Ishikawa (cell line): Measurements from ENCODE around the gene C1QC.

Experiments
- CEBPB ChIP-seq: IDR thresholded peaks from 2 replicates; pipeline ENCODE4 v1.6.1; 2012
- CREB1 ChIP-seq: IDR thresholded peaks from 2 replicates; pipeline ENCODE4 v1.6.1; 2012; ENCODE audit warnings: low read depth
- EGR1 ChIP-seq: IDR thresholded peaks from 2 replicates; pipeline ENCODE4 v1.6.1; 2012
- EP300 ChIP-seq: IDR thresholded peaks from 2 replicates; pipeline ENCODE4 v1.6.1; 2012; ENCODE audit warnings: borderline replicate concordance
- FOXM1 ChIP-seq: IDR thresholded peaks from 2 replicates; pipeline ENCODE4 v1.6.1; 2012; ENCODE audit warnings: low read depth, borderline replicate concordance
- NFIC ChIP-seq: IDR thresholded peaks from 2 replicates; pipeline ENCODE4 v1.6.1; 2012
- RAD21 ChIP-seq: IDR thresholded peaks from 2 replicates; pipeline ENCODE4 v1.6.1; 2012; ENCODE audit warnings: low read depth
- REST ChIP-seq: IDR thresholded peaks from 2 replicates; pipeline ENCODE4 v1.6.1; 2012; ENCODE audit warnings: low read depth, mild to moderate bottlenecking
- TAF1 ChIP-seq: IDR thresholded peaks from 2 replicates; pipeline ENCODE4 v1.6.1; 2012; ENCODE audit warnings: low read depth, mild to moderate bottlenecking
- TCF12 ChIP-seq: IDR thresholded peaks from 2 replicates; pipeline ENCODE4 v1.6.1; 2012; ENCODE audit warnings: low read depth
- TEAD4 ChIP-seq: IDR thresholded peaks from 2 replicates; pipeline ENCODE4 v1.6.1; 2012
- USF1 ChIP-seq: IDR thresholded peaks from 2 replicates; pipeline ENCODE4 v1.6.1; 2012
- YY1 ChIP-seq: IDR thresholded peaks from 2 replicates; pipeline ENCODE4 v1.6.1; 2012; ENCODE audit warnings: low read depth
- ZBTB7A ChIP-seq: IDR thresholded peaks from 2 replicates; pipeline ENCODE4 v1.6.1; 2012; ENCODE audit warnings: low read depth
- TF ChIP-seq, protein P1 (sequence below): IDR thresholded peaks from 2 replicates; pipeline ENCODE4 v1.6.1; 2012

C1QC gene

DNA sequence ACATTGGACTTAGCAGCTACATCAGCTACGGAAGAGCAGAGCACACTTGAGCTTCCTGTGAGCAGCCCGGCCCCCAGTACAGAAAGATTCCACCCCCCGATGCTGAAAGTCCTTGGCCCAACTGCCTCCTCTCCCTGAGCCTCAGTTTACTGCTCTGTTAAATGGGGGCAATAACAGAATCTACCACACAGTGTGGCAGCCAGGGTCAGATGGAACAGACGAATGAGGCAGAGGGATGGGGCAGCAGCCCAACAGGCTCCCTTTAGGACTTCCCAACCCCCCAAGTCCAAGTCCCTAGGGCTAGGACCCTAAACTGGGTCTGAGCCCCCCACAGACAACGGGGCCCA, 29.9 kb upstream of the C1QC start:
- TF ChIP-seq EP300, result no peak

DNA sequence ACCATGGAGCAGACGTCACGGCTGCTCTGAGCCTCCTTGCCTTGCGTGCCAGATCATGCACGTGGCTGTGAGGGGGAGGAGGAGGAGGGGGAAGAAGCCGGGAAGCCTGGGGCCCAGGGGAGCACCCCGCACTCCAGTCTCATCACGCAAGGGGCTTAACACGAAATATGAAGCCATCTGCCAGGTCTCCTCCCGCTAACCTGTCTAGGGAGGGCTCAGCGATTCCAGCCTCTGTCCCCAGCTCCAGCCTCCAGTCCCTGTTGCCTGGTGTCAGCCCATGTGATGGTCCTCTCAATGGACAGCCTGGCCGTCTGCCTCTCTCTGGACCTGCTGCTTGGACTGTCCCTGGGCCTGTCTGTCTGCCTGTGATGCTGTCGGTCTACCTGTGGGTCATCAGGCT, 29.5 kb upstream of the C1QC start:
- TF ChIP-seq ZBTB7A, result no peak
- no peak for TF ChIP-seq USF1
- no peak for TF ChIP-seq REST
- no peak for TF ChIP-seq TCF12
- no peak for TF ChIP-seq EGR1
- no peak for TF ChIP-seq EP300
- TF ChIP-seq, protein P1, sequence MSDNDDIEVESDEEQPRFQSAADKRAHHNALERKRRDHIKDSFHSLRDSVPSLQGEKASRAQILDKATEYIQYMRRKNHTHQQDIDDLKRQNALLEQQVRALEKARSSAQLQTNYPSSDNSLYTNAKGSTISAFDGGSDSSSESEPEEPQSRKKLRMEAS, result no peak
- no peak for TF ChIP-seq FOXM1
- TF ChIP-seq NFIC, result no peak
- TF ChIP-seq TEAD4, result no peak
- TF ChIP-seq RAD21, result no peak
- TF ChIP-seq TAF1, result no peak
- no peak for TF ChIP-seq CREB1
- no peak for TF ChIP-seq CEBPB
- TF ChIP-seq YY1, result no peak

GRCh38 chr1:22615886-22616285, 27.5 kb upstream of the C1QC start:
- no peak for TF ChIP-seq YY1
- TF ChIP-seq FOXM1, result no peak
- no peak for TF ChIP-seq EP300
- TF ChIP-seq, protein P1, result no peak
- no peak for TF ChIP-seq REST
- TF ChIP-seq TCF12, result no peak
- TF ChIP-seq USF1, result no peak

DNA sequence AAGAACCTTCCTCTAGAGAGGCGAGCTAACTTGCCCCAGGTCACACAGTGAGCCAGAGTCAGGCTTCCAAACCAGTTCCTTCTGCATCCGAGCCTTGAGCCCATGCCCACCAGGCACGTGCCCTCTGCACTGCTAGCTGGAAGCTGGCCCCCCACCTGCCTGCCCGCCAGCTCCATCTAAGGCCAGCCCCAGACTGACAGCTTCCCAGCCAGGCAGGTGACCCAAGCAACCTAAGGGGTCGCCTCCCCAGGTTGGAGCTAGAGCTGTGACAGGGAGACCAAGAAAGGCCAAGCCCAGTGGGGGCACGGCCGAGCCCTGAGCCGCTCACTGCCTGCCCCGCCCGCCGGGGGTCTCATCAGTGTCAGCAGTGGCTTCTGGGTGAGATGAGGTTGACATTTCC, 26.9 kb upstream of the C1QC start:
- TF ChIP-seq USF1 (no peak), TAF1 (no peak), EP300 (no peak), EGR1 (no peak), FOXM1 (no peak), ZBTB7A (no peak), CREB1 (no peak), RAD21 (no peak), CEBPB (no peak), NFIC (no peak), REST (no peak), YY1 (no peak), TCF12 (no peak), TEAD4 (no peak)
- TF ChIP-seq, protein P1, result no peak
